Endothelial cell of umbilical vein (primary cell): ENCODE measurements around the gene ZNF888. TPM values are rescaled to one million over a fixed set of nuclear protein-coding genes. Genes with fewer than 3 reads are reported as not detected.

Experiments used
- BruUV-seq: library from RNA; stranded (reverse); fragments of 400-500 nt; replicated peaks from 2 replicates; lab custom pipeline; 2021; lab: Mats Ljungman, UMichigan
- CTCF ChIA-PET: fragments of 300-600, 350-600 bp; sonication (Branson Sonifier 250); formaldehyde crosslinking; loops from one replicate; lab custom pipeline; 2021; ENCODE audit warnings: antibody characterized with exemption, inconsistent platforms; lab: Charles Lee
- POLR2A ChIA-PET: fragments of 300-600, 350-600 bp; sonication (Branson Sonifier 250); formaldehyde crosslinking; loops from one replicate; lab custom pipeline; 2021; ENCODE audit warnings: antibody characterized with exemption, inconsistent platforms; lab: Charles Lee
- DNase-seq: peaks from one replicate; pipeline ENCODE4 v3.0.0-alpha.2; 2011; ENCODE audit warnings: low read depth, low spot score
- FAIRE-seq: peaks from 2 replicates; lab custom pipeline; 2011; peaks lifted over from hg19 to GRCh38; lab: Jason Lieb, UNC
- H2AFZ ChIP-seq: 2 replicates; pipeline ENCODE4 v1.6.0; 2012; ENCODE audit warnings: low read depth, low read length, control low read depth, inconsistent platforms
- H3K27ac ChIP-seq: 2 replicates; pipeline ENCODE4 v1.5.1; 2011; ENCODE audit warnings: low read depth, mild to moderate bottlenecking, control low read depth, low read length, moderate library complexity; ENCODE audit not compliant: insufficient read depth
- H3K27me3 ChIP-seq, 2 experiments: 2 replicates each; pipeline versions ENCODE4 v1.6.0 to v1.6.1; 2011; ENCODE audit warnings: low read length in 2 of 2, mixed read lengths in 1 of 2; ENCODE audit not compliant: control insufficient read depth in 2 of 2, insufficient read depth in 2 of 2
- H3K36me3 ChIP-seq, 2 experiments: 2 replicates in 1 of 2; 3 replicates in 1 of 2; pipeline ENCODE4 v1.5.1; 2011; ENCODE audit warnings: low read length in 2 of 2, mild to moderate bottlenecking in 1 of 2, moderate library complexity in 1 of 2; ENCODE audit not compliant: control insufficient read depth in 2 of 2, insufficient read depth in 2 of 2; ENCODE audit errors: extremely low read depth in 1 of 2
- H3K4me1 ChIP-seq: 3 replicates; pipeline ENCODE4 v1.5.1; 2011; ENCODE audit warnings: mild to moderate bottlenecking, low read length; ENCODE audit not compliant: control insufficient read depth, insufficient read depth; ENCODE audit errors: extremely low read depth
- H3K4me2 ChIP-seq: 2 replicates; pipeline ENCODE4 v1.6.1; 2011; ENCODE audit warnings: low read length, control low read depth, mixed read lengths; ENCODE audit not compliant: insufficient read depth
- H3K4me3 ChIP-seq, 3 experiments: fragments of 200-600 bp in 1 of 3; sonication (generic), shearing (Covaris generic) in 1 of 3; replicated peaks in 1 of 3; 2 replicates each; pipeline ENCODE4 v1.5.1; 2011 to 2016; ENCODE audit warnings: control low read depth in 3 of 3, low read length in 3 of 3, mild to moderate bottlenecking in 2 of 3, inconsistent platforms in 1 of 3, low read depth in 1 of 3, moderate library complexity in 1 of 3; ENCODE audit not compliant: insufficient read depth in 1 of 3
- H3K79me2 ChIP-seq: 2 replicates; pipeline ENCODE4 v1.6.0; 2012; ENCODE audit warnings: low read length, inconsistent platforms; ENCODE audit not compliant: control insufficient read depth, insufficient read depth
- H3K9ac ChIP-seq: replicated peaks from 2 replicates; pipeline ENCODE3; 2011; ENCODE audit warnings: low read length, control low read depth; ENCODE audit not compliant: insufficient read depth; ENCODE audit errors: extremely low read depth
- H3K9me1 ChIP-seq: replicated peaks from 3 replicates; pipeline ENCODE4 v1.6.0; 2011; ENCODE audit warnings: mild to moderate bottlenecking, low read length; ENCODE audit not compliant: control insufficient read depth, insufficient read depth; ENCODE audit errors: extremely low read depth
- H3K9me3 ChIP-seq: replicated peaks from 2 replicates; pipeline ENCODE4 v1.5.1; 2012; ENCODE audit warnings: low read length, inconsistent platforms; ENCODE audit not compliant: control insufficient read depth, insufficient read depth
- H4K20me1 ChIP-seq: replicated peaks from 2 replicates; pipeline ENCODE3; 2011; ENCODE audit warnings: mild to moderate bottlenecking, low read length; ENCODE audit not compliant: control insufficient read depth, insufficient read depth; ENCODE audit errors: extremely low read depth
- CTCF ChIP-seq, 2 donors: IDR thresholded peaks; 1 replicate in 1 of 2; 2 replicates in 1 of 2; pipeline ENCODE4 v1.5.1; 2011; ENCODE audit warnings: low read length in 2 of 2, mild to moderate bottlenecking in 2 of 2, moderate library complexity in 2 of 2, control low read depth in 1 of 2, inconsistent platforms in 1 of 2, low read depth in 1 of 2; ENCODE audit not compliant: insufficient read depth in 1 of 2; ENCODE audit errors: extremely low read depth in 1 of 2
- EZH2 ChIP-seq: IDR thresholded peaks from 2 replicates; pipeline ENCODE4 v1.6.1; 2012; ENCODE audit warnings: borderline replicate concordance, low read depth, mild to moderate bottlenecking, moderate library complexity, low read length, inconsistent platforms; ENCODE audit not compliant: severe bottlenecking
- FOS ChIP-seq: IDR thresholded peaks from 2 replicates; pipeline ENCODE4 v1.6.1; 2011; ENCODE audit warnings: mild to moderate bottlenecking, low read length, moderate library complexity, borderline replicate concordance; ENCODE audit not compliant: insufficient read depth
- GATA2 ChIP-seq: IDR thresholded peaks from 2 replicates; pipeline ENCODE4 v1.7.0; 2011; ENCODE audit warnings: low read depth, mild to moderate bottlenecking, moderate library complexity, mixed read lengths, low read length; ENCODE audit not compliant: insufficient read length, insufficient read depth
- JUN ChIP-seq: IDR thresholded peaks from 2 replicates; pipeline ENCODE4 v1.6.1; 2011; ENCODE audit warnings: borderline replicate concordance, low read depth; ENCODE audit not compliant: insufficient read length, insufficient read depth
- MAX ChIP-seq: IDR thresholded peaks from 2 replicates; pipeline ENCODE4 v1.6.1; 2011; ENCODE audit not compliant: insufficient read depth, insufficient read length
- MYC ChIP-seq: IDR thresholded peaks from one replicate; pipeline ENCODE4 v1.6.1; 2011; ENCODE audit warnings: mild to moderate bottlenecking, low read depth, low read length
- POLR2A ChIP-seq: IDR thresholded peaks from 2 replicates; pipeline ENCODE4 v1.6.1; 2012; ENCODE audit warnings: low read depth, mild to moderate bottlenecking, control low read depth, low read length
- POLR2AphosphoS5 ChIP-seq: IDR thresholded peaks from 2 replicates; pipeline ENCODE4 v1.6.1; 2012; ENCODE audit warnings: low read depth, mild to moderate bottlenecking, control low read depth, low read length, moderate library complexity; ENCODE audit not compliant: insufficient read depth
- dilution Hi-C: fragments of 300-500 bp; cut with MboI; formaldehyde crosslinking; loops from one replicate; pipeline ENCODE4 v1.15.0; 2019; ENCODE audit warnings: low sequenced_read_pairs; ENCODE audit not compliant: extremely low pct_ligation_motif_present
- intact Hi-C: fragments of 100-400 bp; cut with micrococcal nuclease; formaldehyde crosslinking; loops from one replicate; pipeline ENCODE4 v1.10.0; 2022
- polyA plus RNA-seq, 4 experiments: library from polyadenylated mRNA; depleted of rRNA in 3 of 4; stranded (reverse) in 3 of 4; unstranded in 1 of 4; fragments of >200 nt; gene quantifications; 2 replicates each; pipeline versions ENCODE4 v1.2.1 to v1.2.3, GENCODE V29; 2011 to 2012; ENCODE audit warnings: missing spikeins in 1 of 4
- total RNA-seq: library from RNA; stranded (reverse); gene quantifications from 2 replicates; pipeline ENCODE4 v1.2.3, GENCODE V29; 2021

Gene ZNF888
- total and polyA plus RNA-seq, 2 donors (not counting 3 experiments of a cell fraction or from before 2014, with no cell fraction given) = 0.72 to 3.9 TPM

- Histone ChIP-seq H3K9me3 (peaks cover 1% of the 10 kb centered on the region), H3K9ac (peak overlapping the region; percentile 63), H3K4me3 (peak overlapping the region; percentile 74 to 83 (median 77)), H3K27ac (peak overlapping the region; percentile 56), H2AFZ (peak overlapping the region; percentile 83), H3K36me3 (no peaks in the 10 kb centered on the region), H3K4me1 (peaks cover 4% of the 10 kb centered on the region), H3K4me2 (peak overlapping the region; percentile 40), H3K79me2 (no peaks in the 10 kb centered on the region), H3K9me1 (no peaks in the 10 kb centered on the region), H4K20me1 (no peaks in the 10 kb centered on the region), H3K27me3 (no peaks in the 10 kb centered on the region)
- FAIRE-seq (no peak), DNase-seq (no peak)
- intact Hi-C loops = loop anchor here (1.0 to 10.0 kb wide), 6 partner anchors 20 to 227 kb away; partner anchors contain the start of genes ZNF320, ZNF600, ZNF611 and ZNF888
- CTCF ChIA-PET = interaction anchor here (0.8 to 1.1 kb wide), 2 partner anchors 32 to 66 kb away, joined by 3 read pairs; no protein-coding TSS in a partner anchor
- no peak for TF ChIP-seq JUN
- TF ChIP-seq POLR2AphosphoS5 = no peak
- no peak for TF ChIP-seq MYC
- no peak for TF ChIP-seq EZH2
- no peak for TF ChIP-seq CTCF (IDR thresholded peaks at IDR 0.05; ENCODE audit: extremely low read depth in 1 of 2, insufficient read depth in 1 of 2, low read depth in 1 of 2, low read length in 2 of 2)
- no peak for TF ChIP-seq FOS
- no peak for TF ChIP-seq POLR2A
- TF ChIP-seq MAX = no peak
- no peak for TF ChIP-seq GATA2
- dilution Hi-C loops = no loop called here
- POLR2A ChIA-PET = no interaction called here
- BruUV-seq = no TSS peak
Measured at GRCh38 chr19:52961981-52962380, 38.8 kb upstream of the ZNF888 start.
